HepG2 (cell line): ENCODE measurements around the gene HHATL. TPM values are rescaled to one million over a fixed set of nuclear protein-coding genes. Genes with fewer than 3 reads are reported as not detected.

Source experiments
- ATAC-seq: fragments of 200-7000 bp; cut with Tn5 transposase; 3 replicates; pipeline ENCODE4 v1.9.1; 2020; ENCODE audit warnings: mild to moderate bottlenecking, moderate library complexity
- BruUV-seq: library from RNA; stranded (reverse); fragments of 400-500 nt; replicated peaks from 2 replicates; lab custom pipeline; 2021; lab: Mats Ljungman, UMichigan
- CTCF ChIA-PET: fragments of 300-600 bp; formaldehyde crosslinking; extraction: SDS; loops from one replicate; lab custom pipeline; 2021; ENCODE audit warnings: low total read pairs, inconsistent platforms, low intra/inter-chr PET ratio; lab: Yijun Ruan, JAX
- POLR2A ChIA-PET: fragments of 350-600 bp; sonication (Branson Sonifier 250); formaldehyde crosslinking; loops from one replicate; lab custom pipeline; 2020; ENCODE audit warnings: antibody characterized with exemption, inconsistent platforms; lab: Yijun Ruan, JAX
- DNase-seq: peaks from one replicate; pipeline ENCODE4 v3.0.0-alpha.2; 2015; ENCODE audit warnings: low spot score
- FAIRE-seq: peaks from 3 replicates; lab custom pipeline; 2011; peaks lifted over from hg19 to GRCh38; lab: Jason Lieb, UNC
- H2AFZ ChIP-seq: one replicate; pipeline ENCODE4 v1.6.1; 2011; ENCODE audit warnings: low read length, inconsistent platforms
- H3K27ac ChIP-seq: fragments of 300-600 bp; 3 replicates; pipeline ENCODE4 v1.8.0; 2011; ENCODE audit warnings: mixed run types, mild to moderate bottlenecking, mixed read lengths, low read length, inconsistent platforms; ENCODE audit not compliant: insufficient read depth; ENCODE audit errors: extremely low read length
- H3K27me3 ChIP-seq, 2 experiments: fragments of 200-600 bp in 1 of 2; 2 replicates in 1 of 2; 3 replicates in 1 of 2; pipeline versions ENCODE4 v1.6.0 to v1.8.0; 2011; ENCODE audit warnings: low read length in 2 of 2, mild to moderate bottlenecking in 2 of 2, moderate library complexity in 2 of 2, inconsistent platforms in 1 of 2; ENCODE audit not compliant: insufficient read depth in 2 of 2, control insufficient read depth in 1 of 2
- H3K36me3 ChIP-seq, 2 experiments: fragments of 200-600 bp in 1 of 2; replicated peaks in 1 of 2; 2 replicates in 1 of 2; 3 replicates in 1 of 2; pipeline versions ENCODE4 v1.5.1 to v1.8.0; 2011; ENCODE audit warnings: low read length in 2 of 2, inconsistent platforms in 1 of 2; ENCODE audit not compliant: insufficient read depth in 2 of 2, control insufficient read depth in 1 of 2
- H3K4me1 ChIP-seq: 2 replicates; pipeline ENCODE4 v1.5.1; 2012; ENCODE audit warnings: low read length, inconsistent platforms; ENCODE audit not compliant: insufficient read depth
- H3K4me2 ChIP-seq: 2 replicates; pipeline ENCODE4 v1.6.0; 2011; ENCODE audit warnings: low read depth, low read length, inconsistent platforms
- H3K4me3 ChIP-seq, 3 experiments: fragments of 200-600 bp in 1 of 3; sonication (generic), shearing (Covaris generic) in 1 of 3; replicated peaks in 1 of 3; 2 replicates each; pipeline ENCODE4 v1.5.1; 2011 to 2016; ENCODE audit warnings: low read length in 3 of 3, inconsistent platforms in 2 of 3, low read depth in 2 of 3, mild to moderate bottlenecking in 2 of 3, control low read depth in 1 of 3, mixed read lengths in 1 of 3; ENCODE audit not compliant: insufficient read depth in 1 of 3
- H3K79me2 ChIP-seq: one replicate; pipeline ENCODE4 v1.6.1; 2011; ENCODE audit warnings: low read length, inconsistent platforms; ENCODE audit not compliant: insufficient read depth
- H3K9ac ChIP-seq: 2 replicates; pipeline ENCODE4 v1.6.0; 2011; ENCODE audit warnings: mild to moderate bottlenecking, low read depth, low read length, inconsistent platforms; ENCODE audit not compliant: insufficient read depth
- H3K9me3 ChIP-seq: 2 replicates; pipeline ENCODE4 v1.5.1; 2012; ENCODE audit warnings: mild to moderate bottlenecking, low read length
- H4K20me1 ChIP-seq: 2 replicates; pipeline ENCODE4 v1.6.0; 2011; ENCODE audit warnings: inconsistent platforms, mild to moderate bottlenecking, low read length, moderate library complexity; ENCODE audit not compliant: insufficient read depth
- ARHGAP35 ChIP-seq: sonication (generic); formaldehyde crosslinking; IDR thresholded peaks from 2 replicates; pipeline ENCODE4 v1.9.0; 2022; ENCODE audit warnings: mild to moderate bottlenecking, inconsistent platforms, moderate library complexity, missing genetic modification reagents, borderline replicate concordance
- ARID2 ChIP-seq: sonication (generic); formaldehyde crosslinking; IDR thresholded peaks from 2 replicates; pipeline ENCODE4 v1.8.1; 2022; ENCODE audit warnings: mild to moderate bottlenecking, missing genetic modification reagents, borderline replicate concordance
- ARID4A ChIP-seq: sonication (generic); formaldehyde crosslinking; IDR thresholded peaks from 2 replicates; pipeline ENCODE4 v1.5.0; 2020; ENCODE audit warnings: mild to moderate bottlenecking, missing genetic modification reagents, borderline replicate concordance
- CREB1 ChIP-seq, 2 experiments: fragments of 450-650 bp in 1 of 2; IDR thresholded peaks; 2 replicates each; pipeline ENCODE4 v1.6.1; 2016 to 2017; ENCODE audit warnings: control low read depth in 1 of 2, mild to moderate bottlenecking in 1 of 2, missing compliant biosample characterization in 1 of 2, missing genetic modification characterization in 1 of 2
- EEA1 ChIP-seq: sonication (generic); formaldehyde crosslinking; IDR thresholded peaks from 2 replicates; pipeline ENCODE4 v1.5.1; 2020; ENCODE audit warnings: mild to moderate bottlenecking, missing genetic modification reagents, borderline replicate concordance
- EED ChIP-seq: sonication (generic); formaldehyde crosslinking; IDR thresholded peaks from 2 replicates; pipeline ENCODE4 v1.5.0; 2020; ENCODE audit warnings: mild to moderate bottlenecking, missing genetic modification reagents
- HMGA1 ChIP-seq: sonication (generic); formaldehyde crosslinking; conservative IDR thresholded peaks from 2 replicates; pipeline ENCODE4 v1.4.0; 2020; ENCODE audit warnings: missing genetic modification reagents
- HNRNPLL ChIP-seq: fragments of 200-400 bp; formaldehyde crosslinking; IDR thresholded peaks from 2 replicates; pipeline ENCODE4 v1.6.1; 2017; ENCODE audit warnings: mild to moderate bottlenecking, low read depth, low read length; ENCODE audit not compliant: poor library complexity, severe bottlenecking
- MXI1 ChIP-seq: IDR thresholded peaks from 3 replicates; pipeline ENCODE4 v1.6.1; 2012; ENCODE audit warnings: low read depth, low read length, inconsistent platforms, borderline replicate concordance
- NCOA2 ChIP-seq: sonication (generic); formaldehyde crosslinking; IDR thresholded peaks from 2 replicates; pipeline ENCODE4 v1.8.0; 2022; ENCODE audit warnings: inconsistent platforms
- NFKB2 ChIP-seq: sonication (generic); formaldehyde crosslinking; IDR thresholded peaks from 2 replicates; pipeline ENCODE4 v1.4.0; 2020; ENCODE audit warnings: missing genetic modification reagents, borderline replicate concordance
- SMC3 ChIP-seq: IDR thresholded peaks from 2 replicates; pipeline ENCODE4 v1.6.1; 2011; ENCODE audit warnings: low read length, improper control_type of control experiment
- SP140L ChIP-seq: sonication (generic); formaldehyde crosslinking; IDR thresholded peaks from 2 replicates; pipeline ENCODE4 v1.4.0; 2020; ENCODE audit warnings: missing genetic modification reagents, borderline replicate concordance
- ZNF687 ChIP-seq: sonication (generic); formaldehyde crosslinking; IDR thresholded peaks from 2 replicates; pipeline ENCODE4 v1.5.1; 2020; ENCODE audit warnings: mild to moderate bottlenecking, missing genetic modification reagents, moderate library complexity
- WGBS: methylation state at CpG from one replicate; pipeline ENCODE4 v1.1.6; 2017; ENCODE audit warnings: low lambda C conversion rate; 5-methylcytosine and 5-hydroxymethylcytosine counted together
- in situ Hi-C: cut with HindIII; loops from 2 replicates; pipeline ENCODE4 v1.10.0; 2017; ENCODE audit warnings: low pct_unique_long_range_greater_than_20kb; ENCODE audit not compliant: extremely low pct_ligation_motif_present
- intact Hi-C: fragments of 100-400 bp; cut with micrococcal nuclease; formaldehyde crosslinking; loops from one replicate; pipeline ENCODE4 v1.10.0; 2022; ENCODE audit not compliant: unreplicated experiment
- polyA plus RNA-seq, 8 experiments: library from polyadenylated mRNA; depleted of rRNA in 3 of 8; stranded (reverse) in 7 of 8; unstranded in 1 of 8; fragments of >200 nt; fragmentation: Illumina TruSeq in 4 of 8; extraction: Trizol in 4 of 8; gene quantifications; 2 replicates each; pipeline versions ENCODE4 v1.2.1 to v1.2.3, GENCODE V29; 2011 to 2016; ENCODE audit warnings: low read depth in 4 of 8, missing spikeins in 1 of 8, mixed read lengths in 1 of 8; ENCODE audit not compliant: insufficient read depth in 1 of 8
- total RNA-seq, 5 experiments: library from RNA; depleted of rRNA; stranded (reverse); fragments of >200 nt; fragmentation: Illumina TruSeq; extraction: Trizol; gene quantifications; 2 replicates each; pipeline ENCODE4 v1.2.3, GENCODE V29; 2016; ENCODE audit warnings: low read depth in 1 of 5

The HHATL gene
- total and polyA plus RNA-seq, 2 of the 13 experiments (the other 11 are each of a cell fraction or from before 2014, with no cell fraction given) = 0.26 TPM; not detected in 1

- peak within 1 kb of the TSS; percentile 90 for H3K4me2 ChIP-seq
- peak within 1 kb of the TSS; percentile 59 for H3K27ac ChIP-seq
- intact Hi-C loops (loop anchor here (5.0 kb wide), 3 partner anchors 79 to 179 kb away; no protein-coding TSS in a partner anchor), in situ Hi-C loops (loop anchor here (5.0 kb wide), 1 partner anchor 94 kb away; no protein-coding TSS in a partner anchor)
- H3K27me3 ChIP-seq = no peaks in the 10 kb centered on the region
- H3K9me3 ChIP-seq = no peaks in the 10 kb centered on the region
- H3K4me3 ChIP-seq = peak within 1 kb of the TSS; percentile 71 to 89 (median 83)
- peaks cover 62% of the 10 kb centered on the region for H3K4me1 ChIP-seq
- ChIA-PET CTCF (no interaction called here), POLR2A (interaction anchor here (1.0 to 1.7 kb wide), 4 partner anchors 40 to 92 kb away, joined by 3 to 8 read pairs (median 4); partner anchors contain the start of genes NKTR and SS18L2)
- peak within 1 kb of the TSS; percentile 80 for H3K9ac ChIP-seq
- H2AFZ ChIP-seq = no peak within 1 kb of the TSS
- no peaks in the 10 kb centered on the region for H3K36me3 ChIP-seq
- H4K20me1 ChIP-seq = no peaks in the 10 kb centered on the region
- WGBS = 0% methylated on average over 3 of the region's 31 CpGs
- FAIRE-seq = no peak
- DNase-seq = no peak
- ATAC-seq = peak; percentile 25
- BruUV-seq = no TSS peak
- H3K79me2 ChIP-seq = peaks cover 7% of the 10 kb centered on the region
- TF ChIP-seq HMGA1 (CRISPR knock-in tag) (no peak), ARID2 (CRISPR knock-in tag) (no peak), SMC3 (no peak), ARHGAP35 (CRISPR knock-in tag) (0 out of 2 replicates have a peak, but pooled peaks have one; percentile 9), EEA1 (CRISPR knock-in tag) (0 out of 2 replicates have a peak, but pooled peaks have one; percentile 47), EED (CRISPR knock-in tag) (no peak), ARID4A (CRISPR knock-in tag) (no peak; the same call in none of the 2 replicates), HNRNPLL (peak; percentile 40), NCOA2 (CRISPR knock-in tag) (no peak), ZNF687 (CRISPR knock-in tag) (peak; percentile 40), NFKB2 (CRISPR knock-in tag) (peak; percentile 27; the same call in 1 of the 2 replicates), MXI1 (no peak), CREB1 (IDR thresholded peaks at IDR 0.05) (no peak), CREB1 (CRISPR knock-in tag; IDR thresholded peaks at IDR 0.05) (no peak), SP140L (CRISPR knock-in tag) (no peak)
These were observed 48.9 kb downstream of the HHATL start, which contains the start of gene ZBTB47 for GRCh38 chr3:42653560-42654330. Gene ZBTB47 (plus strand): TSS chr3:42653697. CDS start chr3:42658356, 4,659 bp downstream.
